ENCODE data around the gene SSX3.
"Not testable (repeated sequence)": the region's sequence is repeated elsewhere in the genome, so short reads cannot be mapped to it uniquely, and the experiment has no call there.

The SSX3 gene, protein sequence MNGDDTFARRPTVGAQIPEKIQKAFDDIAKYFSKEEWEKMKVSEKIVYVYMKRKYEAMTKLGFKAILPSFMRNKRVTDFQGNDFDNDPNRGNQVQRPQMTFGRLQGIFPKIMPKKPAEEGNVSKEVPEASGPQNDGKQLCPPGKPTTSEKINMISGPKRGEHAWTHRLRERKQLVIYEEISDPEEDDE

GRCh38 chrX:48356315-48357094 lies at the start of gene SSX3:
Gene SSX3 (minus strand): TSS chrX:48356703. CDS start chrX:48355249, 1,454 bp downstream.
- not testable (repeated sequence) for DNase-seq

DNA sequence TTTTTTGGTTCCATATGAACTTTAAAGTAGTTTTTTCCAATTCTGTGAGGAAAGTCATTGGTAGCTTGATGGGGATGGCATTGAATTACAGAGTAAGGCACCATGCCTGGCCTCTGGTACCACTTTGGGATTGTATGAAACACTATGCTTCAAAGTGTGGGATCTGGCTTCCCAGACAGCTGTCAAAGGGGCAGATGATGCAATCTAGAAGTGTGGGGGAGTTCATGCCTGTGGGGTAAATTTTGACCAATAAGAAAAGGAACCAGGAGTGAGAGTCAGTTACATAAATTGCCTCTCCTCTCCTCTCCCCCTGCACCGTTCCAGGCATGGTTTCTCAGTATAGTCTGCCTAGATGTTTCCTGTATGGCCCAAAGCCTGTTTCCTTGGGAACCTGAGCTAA lies 41.3 kb upstream of the SSX3 start:
- not testable (repeated sequence) for DNase-seq

DNA sequence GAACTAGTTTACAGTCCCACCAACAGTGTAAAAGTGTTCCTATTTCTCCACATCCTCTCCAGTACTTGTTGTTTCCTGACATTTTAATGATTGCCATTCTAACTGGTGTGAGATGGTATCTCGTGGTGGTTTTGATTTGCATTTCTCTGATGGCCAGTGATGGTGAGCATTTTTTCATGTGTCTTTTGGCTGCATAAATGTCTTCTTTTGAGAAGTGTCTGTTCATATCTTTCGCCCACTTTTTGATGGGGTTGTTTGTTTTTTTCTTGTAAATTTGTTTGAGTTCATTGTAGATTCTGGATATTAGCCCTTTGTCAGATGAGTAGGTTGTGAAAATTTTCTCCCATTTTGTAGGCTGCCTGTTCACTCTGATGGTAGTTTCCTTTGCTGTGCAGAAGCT lies 40.4 kb upstream of the SSX3 start:
- DNase-seq = not testable (repeated sequence)

- DNase-seq = not testable (repeated sequence)
These were observed 26.7 kb upstream of the SSX3 start, which contains the start of gene SSX4 for GRCh38 chrX:48383239-48383638. Gene SSX4 (plus strand): TSS chrX:48383539. CDS start chrX:48384054, 515 bp downstream.

DNA sequence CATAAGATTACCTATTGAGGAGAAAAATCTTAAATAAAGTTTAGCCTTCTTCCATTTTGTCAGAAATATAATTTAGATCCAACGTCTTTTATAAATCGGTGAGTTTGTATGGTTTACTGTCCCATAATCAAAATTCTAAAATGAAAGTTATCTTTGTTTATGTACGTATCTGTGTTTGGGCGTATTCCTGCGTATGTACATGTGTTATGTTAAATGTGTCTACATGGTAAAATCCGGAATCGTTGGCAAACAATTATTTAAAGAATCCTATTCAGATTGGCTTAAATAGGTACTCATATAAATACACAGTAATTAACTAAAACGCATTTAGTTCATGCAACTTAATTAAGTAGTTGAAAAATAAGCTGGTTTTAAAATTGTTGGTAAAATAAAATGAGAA lies 13.9 kb upstream of the SSX3 start:
- DNase-seq = not testable (repeated sequence)

DNA sequence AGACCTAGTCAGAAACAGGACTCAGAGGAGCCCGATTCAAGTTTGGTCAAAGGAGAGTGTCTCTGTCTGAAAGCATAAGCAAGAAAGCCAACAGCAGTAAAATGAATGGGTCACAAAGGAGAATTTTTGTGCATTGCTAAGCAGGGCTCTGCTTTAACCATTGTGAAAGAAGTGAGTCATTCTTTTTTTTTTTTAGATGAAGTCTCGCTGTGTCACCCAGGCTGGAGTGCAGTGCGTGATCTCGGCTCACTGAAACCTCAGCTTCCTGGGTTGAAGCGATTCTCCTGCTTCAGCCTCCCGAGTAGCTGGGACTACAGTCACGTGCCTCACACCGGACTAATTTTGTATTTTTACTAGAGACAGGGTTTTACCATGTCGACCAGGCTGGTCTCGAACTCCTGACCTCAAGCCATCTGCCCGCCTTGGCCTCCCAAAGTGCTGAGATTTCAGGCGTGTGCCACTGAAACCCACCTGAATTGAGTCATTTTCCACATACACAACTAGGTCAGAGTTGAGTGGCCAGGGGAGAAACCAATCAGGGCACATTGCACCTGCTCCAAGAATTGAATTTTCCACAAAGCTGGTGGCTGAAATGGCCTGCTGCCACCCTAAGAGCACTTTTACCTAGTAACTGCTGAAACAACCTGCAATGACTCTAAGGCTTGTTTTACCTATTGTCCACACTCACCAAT lies 11.4 kb upstream of the SSX3 start:
- DNase-seq = not testable (repeated sequence)

GRCh38 chrX:48359281-48359680 lies 2.8 kb upstream of the SSX3 start:
- DNase-seq = not testable (repeated sequence)

DNA sequence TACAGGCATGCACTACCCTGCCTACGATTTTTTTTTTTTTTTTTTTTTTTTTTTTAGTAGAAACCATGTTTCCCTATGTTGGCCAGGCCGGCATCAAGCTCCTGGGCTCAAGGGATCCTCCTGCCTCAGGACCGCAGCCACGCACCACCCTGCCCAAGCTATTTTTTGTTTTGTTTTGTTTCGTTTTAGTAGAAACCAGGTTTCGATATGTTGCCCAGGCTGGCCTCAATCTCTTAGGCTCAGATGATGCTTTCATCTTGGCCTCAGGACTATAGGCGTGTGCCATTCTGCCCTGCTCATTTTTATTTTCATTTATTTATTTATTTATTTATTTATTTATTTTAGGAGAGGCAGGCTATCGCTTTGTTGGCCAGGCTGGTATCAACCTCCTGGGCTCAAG lies 1.2 kb upstream of the SSX3 start:
- no peak for DNase-seq

- not testable (repeated sequence) for DNase-seq
These were observed 10.4 kb downstream of the SSX3 start for GRCh38 chrX:48346059-48346458.

GRCh38 chrX:48313996-48314395 lies 42.5 kb downstream of the SSX3 start:
- DNase-seq = not testable (repeated sequence)

DNA sequence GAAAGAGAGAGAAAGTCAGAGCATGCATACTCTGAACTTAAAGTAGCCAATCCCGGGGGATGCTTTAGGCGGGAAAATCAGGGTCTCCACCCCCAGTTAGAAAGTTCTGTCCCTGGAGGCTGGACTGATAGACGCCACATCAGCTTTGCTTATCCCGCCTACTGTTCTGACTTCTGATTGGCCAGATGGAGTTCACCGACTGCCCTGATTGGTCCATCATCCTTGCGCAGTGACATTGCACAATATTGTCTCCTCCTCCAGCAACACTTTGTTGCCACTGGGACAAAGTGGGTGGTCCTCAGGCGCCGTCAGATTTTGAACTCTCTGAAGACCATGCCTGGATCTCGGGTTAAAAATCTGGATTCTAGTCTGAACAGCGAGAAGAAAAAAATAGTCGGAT lies 50.3 kb downstream of the SSX3 start:
- DNase-seq = no peak

Measured in NCI-H2029 treated with DMSO at 0.1 percent for 48 hours (cell line).